GM19351 (cell line): ENCODE results near the gene PAX8.

Experiments
- ATAC-seq: cut with Tn5 transposase; IDR thresholded peaks from one replicate; pipeline ENCODE4 v1.9.1; 2021; ENCODE audit warnings: mild to moderate bottlenecking, moderate library complexity; ENCODE audit not compliant: unreplicated experiment

Gene PAX8

GRCh38 chr2:113186433-113186796, 92.3 kb downstream of the PAX8 start:
- ATAC-seq: no peak

GRCh38 chr2:113185664-113186432, 92.9 kb downstream of the PAX8 start:
- ATAC-seq: no peak

- no peak for ATAC-seq
Measured at GRCh38 chr2:113184531-113185230, 94.0 kb downstream of the PAX8 start.

GRCh38 chr2:113183703-113184102, 95.0 kb downstream of the PAX8 start:
- ATAC-seq: no peak

GRCh38 chr2:113183264-113183663, 95.5 kb downstream of the PAX8 start:
- no peak for ATAC-seq

GRCh38 chr2:113182471-113183260, 96.1 kb downstream of the PAX8 start:
- ATAC-seq: no peak

GRCh38 chr2:113181258-113182051, 97.3 kb downstream of the PAX8 start:
- ATAC-seq: no peak

- no peak for ATAC-seq
Measured at GRCh38 chr2:113180131-113180946, 98.4 kb downstream of the PAX8 start.

- ATAC-seq: no peak
Measured at GRCh38 chr2:113179446-113180045, 99.2 kb downstream of the PAX8 start.

- no peak for ATAC-seq
Measured at GRCh38 chr2:113178891-113179290, 99.8 kb downstream of the PAX8 start.

- no peak for ATAC-seq
Measured at GRCh38 chr2:113178069-113178746, 100.5 kb downstream of the PAX8 start.

- ATAC-seq: no peak
Measured at GRCh38 chr2:113176696-113177355, 101.9 kb downstream of the PAX8 start.

- ATAC-seq: no peak
Measured at GRCh38 chr2:113175736-113176695, 102.7 kb downstream of the PAX8 start.

GRCh38 chr2:113175042-113175628, 103.6 kb downstream of the PAX8 start:
- ATAC-seq: peak; percentile 65

- ATAC-seq: no peak
Measured at GRCh38 chr2:113174376-113174750, 104.4 kb downstream of the PAX8 start.

GRCh38 chr2:113173542-113174375, 105.0 kb downstream of the PAX8 start, which contains the start of gene PSD4:
Gene PSD4, plus strand, starts transcription at chr2:113173971. Its CDS starts 8,486 bp downstream, at chr2:113182457.
- peak; percentile 83 for ATAC-seq
